PC-3 (cell line): ENCODE data around the gene TMEM184A. TPM values are rescaled to one million over a fixed set of nuclear protein-coding genes. Genes with fewer than 3 reads are reported as not detected.

Experiments used
- ATAC-seq: fragments of 200-7000 bp; cut with Tn5 transposase; 2 replicates; pipeline ENCODE4 v1.9.1; 2020; ENCODE audit warnings: mild to moderate bottlenecking, moderate library complexity
- BruUV-seq: library from RNA; stranded (reverse); fragments of 400-500 nt; replicated peaks from 2 replicates; lab custom pipeline; 2021; lab: Mats Ljungman, UMichigan
- CTCF ChIA-PET: fragments of 300-600 bp; sonication (Branson Sonifier 250); formaldehyde crosslinking; loops from one replicate; lab custom pipeline; 2022; ENCODE audit warnings: antibody characterized with exemption; lab: Charles Lee
- POLR2A ChIA-PET: fragments of 300-600 bp; sonication (Branson Sonifier 250); formaldehyde crosslinking; loops from one replicate; lab custom pipeline; 2022; ENCODE audit warnings: antibody characterized with exemption; ENCODE audit not compliant: unreplicated experiment; lab: Charles Lee
- DNase-seq: peaks from one replicate; pipeline ENCODE4 v3.0.0-alpha.2; 2015
- H2AFZ ChIP-seq: fragments of 300-600 bp; sonication (generic); 2 replicates; pipeline ENCODE4 v1.6.0; 2016; ENCODE audit warnings: antibody characterized with exemption, low read length
- H3F3A ChIP-seq: fragments of 300-600 bp; sonication (generic); one replicate; pipeline ENCODE4 v1.6.0; 2017; ENCODE audit warnings: antibody characterized with exemption, low read length, control low read depth, mild to moderate bottlenecking; ENCODE audit not compliant: unreplicated experiment
- H3K27ac ChIP-seq: fragments of 300-600 bp; sonication (generic); 2 replicates; pipeline ENCODE4 v1.5.1; 2016; ENCODE audit warnings: mild to moderate bottlenecking, low read length
- H3K27me3 ChIP-seq: fragments of 300-600 bp; sonication (generic); 2 replicates; pipeline ENCODE4 v1.6.1; 2016; ENCODE audit warnings: low read length, mixed read lengths
- H3K36me3 ChIP-seq: fragments of 300-600 bp; sonication (generic); 2 replicates; pipeline ENCODE4 v1.6.1; 2016; ENCODE audit warnings: low read depth, mixed run types, low read length, mixed read lengths
- H3K4me1 ChIP-seq: fragments of 300-600 bp; sonication (generic); 2 replicates; pipeline ENCODE4 v1.5.1; 2016; ENCODE audit warnings: low read length; ENCODE audit not compliant: insufficient read depth
- H3K4me2 ChIP-seq: fragments of 300-600 bp; sonication (generic); 2 replicates; pipeline ENCODE4 v1.6.0; 2016; ENCODE audit warnings: low read length
- H3K4me3 ChIP-seq: fragments of 300-600 bp; sonication (generic); 2 replicates; pipeline ENCODE4 v1.5.1; 2016; ENCODE audit warnings: mild to moderate bottlenecking, low read length, mixed read lengths
- H3K79me2 ChIP-seq: fragments of 300-600 bp; sonication (generic); 2 replicates; pipeline ENCODE4 v1.6.1; 2017; ENCODE audit warnings: low read length, mixed read lengths
- H3K9ac ChIP-seq: fragments of 300-600 bp; sonication (generic); 2 replicates; pipeline ENCODE4 v1.6.0; 2016; ENCODE audit warnings: mild to moderate bottlenecking, low read length
- H3K9me2 ChIP-seq: fragments of 300-600 bp; sonication (generic); replicated peaks from 2 replicates; pipeline ENCODE4 v1.6.1; 2016; ENCODE audit warnings: mixed run types, low read length, mixed read lengths
- H3K9me3 ChIP-seq: fragments of 300-600 bp; sonication (generic); 2 replicates; pipeline ENCODE4 v1.6.1; 2016; ENCODE audit warnings: low read length, mixed read lengths
- H4K20me1 ChIP-seq: fragments of 300-600 bp; sonication (generic); 2 replicates; pipeline ENCODE4 v1.6.1; 2016; ENCODE audit warnings: low read length, mixed read lengths
- CTCF ChIP-seq: fragments of 300-600 bp; sonication (generic); conservative IDR thresholded peaks from 2 replicates; pipeline ENCODE4 v1.5.1; 2017; ENCODE audit warnings: antibody characterized with exemption, low read depth, mild to moderate bottlenecking, low read length
- EZH2 ChIP-seq: fragments of 300-600 bp; sonication (generic); IDR thresholded peaks from one replicate; pipeline ENCODE4 v1.6.1; 2017; ENCODE audit warnings: antibody characterized with exemption, mild to moderate bottlenecking, low read length; ENCODE audit not compliant: unreplicated experiment
- EZH2phosphoT487 ChIP-seq: fragments of 300-600 bp; sonication (generic); IDR thresholded peaks from 2 replicates; pipeline ENCODE4 v1.6.1; 2018; ENCODE audit warnings: mild to moderate bottlenecking, antibody characterized with exemption, low read length, borderline replicate concordance
- intact Hi-C: fragments of 100-400 bp; cut with micrococcal nuclease; formaldehyde crosslinking; loops from 2 replicates; pipeline ENCODE4 v1.9.0; 2023
- total RNA-seq: library from RNA; depleted of rRNA; stranded (reverse); fragments of >200 nt; gene quantifications from 2 replicates; pipeline ENCODE4 v1.2.3, GENCODE V29; 2014

Gene TMEM184A
- total RNA-seq, 1 experiment from 2014 or later: 23.1 TPM

GRCh38 chr7:1596181-1597043, 40.4 kb upstream of the TMEM184A start:
- POLR2A ChIA-PET: no interaction called here

GRCh38 chr7:1595636-1596035, 39.6 kb upstream of the TMEM184A start:
- ATAC-seq: no peak
- intact Hi-C loops: no loop called here

More at GRCh38 chr7:1596181-1597043, 40.4 kb upstream of the TMEM184A start:
- Histone ChIP-seq H4K20me1 (no peaks in the 10 kb centered on the region), H3K79me2 (no peaks in the 10 kb centered on the region), H3K27me3 (peaks cover 45% of the 10 kb centered on the region), H3K9me2 (no peaks in the 10 kb centered on the region), H3K4me1 (no peaks in the 10 kb centered on the region), H3K9ac (no peak overlapping the region), H3K36me3 (no peaks in the 10 kb centered on the region), H2AFZ (no peak overlapping the region), H3F3A (no peaks in the 10 kb centered on the region), H3K9me3 (no peaks in the 10 kb centered on the region), H3K27ac (no peak overlapping the region), H3K4me3 (no peak overlapping the region), H3K4me2 (no peak overlapping the region)
- no peak for TF ChIP-seq EZH2
- TF ChIP-seq CTCF: no peak
- TF ChIP-seq EZH2phosphoT487: no peak
- intact Hi-C loops: no loop called here
- DNase-seq (no peak), ATAC-seq (no peak)
- CTCF ChIA-PET: no interaction called here
- BruUV-seq: no TSS peak

More at GRCh38 chr7:1595636-1596035, 39.6 kb upstream of the TMEM184A start:
- H3K4me2 ChIP-seq: no peak overlapping the region
- H3K79me2 ChIP-seq: no peaks in the 10 kb centered on the region
- no peak overlapping the region for H3K9ac ChIP-seq
- BruUV-seq: no TSS peak
- no peaks in the 10 kb centered on the region for H3K4me1 ChIP-seq
- no peak overlapping the region for H3K27ac ChIP-seq
- no peaks in the 10 kb centered on the region for H3K36me3 ChIP-seq
- peaks cover 50% of the 10 kb centered on the region for H3K27me3 ChIP-seq
- no peak overlapping the region for H3K4me3 ChIP-seq
- DNase-seq: no peak
- H3K9me3 ChIP-seq: no peaks in the 10 kb centered on the region
- no peak for TF ChIP-seq EZH2
- TF ChIP-seq CTCF: no peak
- TF ChIP-seq EZH2phosphoT487: no peak
- POLR2A ChIA-PET: no interaction called here
- no peaks in the 10 kb centered on the region for H3K9me2 ChIP-seq
- H3F3A ChIP-seq: no peaks in the 10 kb centered on the region
- CTCF ChIA-PET: no interaction called here
- H4K20me1 ChIP-seq: no peaks in the 10 kb centered on the region
- H2AFZ ChIP-seq: no peak overlapping the region
